ENCODE measurements around the gene ZNF222. TPM values are rescaled to one million over a fixed set of nuclear protein-coding genes. Genes with fewer than 3 reads are reported as not detected.

ZNF222 gene
- total RNA-seq = 1 to 10 TPM; 1.2 to 2.4 TPM

GRCh38 chr19:44025217-44025936 lies at the start of gene ZNF222:
Gene ZNF222, plus strand, starts transcription at chr19:44025379. Its CDS starts 58 bp downstream, at chr19:44025437.
- Histone ChIP-seq H3K36me3 (no peaks in the 10 kb centered on the region), H3K4me3 (peak within 1 kb of the TSS; percentile 76), H3K27me3 (no peaks in the 10 kb centered on the region), H3K27ac (no peak within 1 kb of the TSS), H3K9me3 (no peaks in the 10 kb centered on the region), H3K9ac (ENCODE audit: low read depth in 2 of 2, low read length in 2 of 2) (peak within 1 kb of the TSS; percentile 75 to 76), H3K4me1 (no peaks in the 10 kb centered on the region)
- intact Hi-C loops (cut with DNase I) = loop anchor here (10.0 kb wide), 1 partner anchor 89 kb away; the partner anchor contains the start of gene ZNF225
- peak; percentile 90 for DNase-seq
- TF ChIP-seq CTCF (IDR thresholded peaks at IDR 0.05) = no peak

GRCh38 chr19:43976732-43977131 lies 48.4 kb upstream of the ZNF222 start:
- intact Hi-C loops (cut with DNase I) = no loop called here
- H3K9ac ChIP-seq (ENCODE audit: low read depth in 2 of 2, low read length in 2 of 2) = no peak overlapping the region
- DNase-seq = no peak
- H3K4me3 ChIP-seq = no peak overlapping the region
- H3K27me3 ChIP-seq = no peaks in the 10 kb centered on the region
- H3K4me1 ChIP-seq = no peaks in the 10 kb centered on the region
- H3K36me3 ChIP-seq = no peaks in the 10 kb centered on the region
- H3K9me3 ChIP-seq = no peaks in the 10 kb centered on the region
- H3K27ac ChIP-seq = no peak overlapping the region
- TF ChIP-seq CTCF (IDR thresholded peaks at IDR 0.05) = no peak

GRCh38 chr19:43983544-43983911 lies 41.7 kb upstream of the ZNF222 start:
- Histone ChIP-seq H3K27me3 (no peaks in the 10 kb centered on the region), H3K36me3 (no peaks in the 10 kb centered on the region), H3K9me3 (no peaks in the 10 kb centered on the region), H3K4me3 (peak overlapping the region; percentile 67), H3K4me1 (no peaks in the 10 kb centered on the region), H3K9ac (ENCODE audit: low read depth in 2 of 2, low read length in 2 of 2) (no peak overlapping the region), H3K27ac (no peak overlapping the region)
- no peak for TF ChIP-seq CTCF (IDR thresholded peaks at IDR 0.05)
- intact Hi-C loops (cut with DNase I) = no loop called here
- no peak for DNase-seq

- no peaks in the 10 kb centered on the region for H3K9me3 ChIP-seq
- DNase-seq = peak; percentile 93
- no peaks in the 10 kb centered on the region for H3K4me1 ChIP-seq
- H3K4me3 ChIP-seq = peak within 1 kb of the TSS; percentile 67
- no peaks in the 10 kb centered on the region for H3K27me3 ChIP-seq
- intact Hi-C loops (cut with DNase I) = no loop called here
- H3K9ac ChIP-seq (ENCODE audit: low read depth in 2 of 2, low read length in 2 of 2) = peak within 1 kb of the TSS; percentile 37 to 66
- TF ChIP-seq CTCF (IDR thresholded peaks at IDR 0.05) = no peak
- H3K36me3 ChIP-seq = no peaks in the 10 kb centered on the region
- no peak within 1 kb of the TSS for H3K27ac ChIP-seq
Observed at GRCh38 chr19:43983912-43984686, 41.1 kb upstream of the ZNF222 start, which contains the start of gene ZNF155. Gene ZNF155, plus strand, starts transcription at chr19:43984188. Its CDS starts 4,356 bp downstream, at chr19:43988544.

GRCh38 chr19:43984687-43985000 lies 40.5 kb upstream of the ZNF222 start:
- Histone ChIP-seq H3K4me3 (peak overlapping the region; percentile 67), H3K9ac (ENCODE audit: low read depth in 2 of 2, low read length in 2 of 2) (no peak overlapping the region), H3K4me1 (no peaks in the 10 kb centered on the region), H3K36me3 (no peaks in the 10 kb centered on the region), H3K9me3 (no peaks in the 10 kb centered on the region), H3K27me3 (no peaks in the 10 kb centered on the region), H3K27ac (no peak overlapping the region)
- intact Hi-C loops (cut with DNase I) = no loop called here
- TF ChIP-seq CTCF (IDR thresholded peaks at IDR 0.05) = no peak
- peak; percentile 25 for DNase-seq
